Midbrain (tissue), 1 donor: ENCODE results near the gene CAV2.
"Not testable (repeated sequence)": the region's sequence is repeated elsewhere in the genome, so short reads cannot be mapped to it uniquely, and the experiment has no call there.

Source experiments
- DNase-seq: peaks from one replicate; lab custom pipeline; 2025; lab: John Stamatoyannopoulos, UW

Gene CAV2

GRCh38 chr7:116499168-116500077 is at the start of gene CAV2:
CAV2 (plus strand) TSS chr7:116499738; CDS start chr7:116499782, 44 bp downstream.
- no peak for DNase-seq

- no peak for DNase-seq
Observed at GRCh38 chr7:116449950-116450349, 49.6 kb upstream of the CAV2 start.

GRCh38 chr7:116451957-116452729 is 47.4 kb upstream of the CAV2 start:
- DNase-seq = no peak

GRCh38 chr7:116454377-116454776 is 45.2 kb upstream of the CAV2 start:
- no peak for DNase-seq

- DNase-seq = no peak
Observed at GRCh38 chr7:116455009-116455408, 44.5 kb upstream of the CAV2 start.

GRCh38 chr7:116455499-116455898 is 44.0 kb upstream of the CAV2 start:
- no peak for DNase-seq

GRCh38 chr7:116461500-116461899 is 38.0 kb upstream of the CAV2 start:
- DNase-seq = no peak

- no peak for DNase-seq
Observed at GRCh38 chr7:116463956-116464355, 35.6 kb upstream of the CAV2 start.

- DNase-seq = no peak
Observed at GRCh38 chr7:116464375-116464774, 35.2 kb upstream of the CAV2 start.

- DNase-seq = no peak
Observed at GRCh38 chr7:116465125-116465524, 34.4 kb upstream of the CAV2 start.

- DNase-seq = no peak
Observed at GRCh38 chr7:116468534-116468933, 31.0 kb upstream of the CAV2 start.

- DNase-seq = no peak
Observed at GRCh38 chr7:116477625-116478024, 21.9 kb upstream of the CAV2 start.

- DNase-seq = no peak
Observed at GRCh38 chr7:116478834-116479233, 20.7 kb upstream of the CAV2 start.

GRCh38 chr7:116483271-116483942 is 16.1 kb upstream of the CAV2 start:
- DNase-seq = no peak

GRCh38 chr7:116484389-116484788 is 15.1 kb upstream of the CAV2 start:
- not testable (repeated sequence) for DNase-seq

GRCh38 chr7:116487907-116488521 is 11.5 kb upstream of the CAV2 start:
- DNase-seq = no peak

- no peak for DNase-seq
Observed at GRCh38 chr7:116490351-116490750, 9.2 kb upstream of the CAV2 start.

- DNase-seq = no peak
Observed at GRCh38 chr7:116491887-116492653, 7.5 kb upstream of the CAV2 start.

GRCh38 chr7:116492654-116493109 is 6.9 kb upstream of the CAV2 start:
- no peak for DNase-seq

GRCh38 chr7:116493449-116493848 is 6.1 kb upstream of the CAV2 start:
- DNase-seq = no peak

- DNase-seq = no peak
Observed at GRCh38 chr7:116494472-116494871, 5.1 kb upstream of the CAV2 start.
